ENCODE results near the gene NBR1. TPM values are rescaled to one million over a fixed set of nuclear protein-coding genes. Genes with fewer than 3 reads are reported as not detected.
"Not testable (repeated sequence)": the region's sequence is repeated elsewhere in the genome, so short reads cannot be mapped to it uniquely, and the experiment has no call there.

Gene NBR1
- 57.4 and 96.2 TPM in 2 replicates for total RNA-seq (2014; rRNA removed; shearing (Covaris generic))

GRCh38 chr17:43170766-43171585 lies at the start of gene NBR1:
NBR1 (plus strand) TSS chr17:43171214; CDS start chr17:43175800, 4,586 bp downstream.
- peak; percentile 98 to 99 for DNase-seq (ENCODE audit: low read depth in 1 of 2, low spot score in 2 of 2)

GRCh38 chr17:43125133-43125966 lies 45.7 kb upstream of the NBR1 start, which contains the start of gene BRCA1:
BRCA1 (minus strand) TSS chr17:43125364; CDS start chr17:43124096, 1,268 bp downstream.
- H3K9me3 ChIP-seq (replicated peaks): no peaks in the 10 kb centered on the region
- H3K4me1 ChIP-seq (replicated peaks): peaks cover 7% of the 10 kb centered on the region
- peak within 1 kb of the TSS; percentile 47 for H3K4me3 ChIP-seq
- peak; percentile 98 to 99 for DNase-seq (ENCODE audit: low read depth in 1 of 2, low spot score in 2 of 2)
- no peaks in the 10 kb centered on the region for H3K27me3 ChIP-seq (replicated peaks)
- H3K36me3 ChIP-seq: peaks cover 29% of the 10 kb centered on the region
- peak within 1 kb of the TSS; percentile 76 for H3K27ac ChIP-seq

More at GRCh38 chr17:43170766-43171585, at the start of gene NBR1:
- H3K9me3 ChIP-seq (replicated peaks): no peaks in the 10 kb centered on the region
- peak within 1 kb of the TSS; percentile 78 for H3K27ac ChIP-seq
- H3K36me3 ChIP-seq: peaks cover 9% of the 10 kb centered on the region
- peak within 1 kb of the TSS; percentile 52 for H3K4me3 ChIP-seq
- no peaks in the 10 kb centered on the region for H3K27me3 ChIP-seq (replicated peaks)
- H3K4me1 ChIP-seq (replicated peaks): peaks cover 45% of the 10 kb centered on the region

GRCh38 chr17:43125967-43126910 lies 44.8 kb upstream of the NBR1 start:
- no peaks in the 10 kb centered on the region for H3K27me3 ChIP-seq (replicated peaks)
- H3K4me1 ChIP-seq (replicated peaks): peaks cover 7% of the 10 kb centered on the region
- H3K27ac ChIP-seq: peak overlapping the region; percentile 68
- peaks cover 30% of the 10 kb centered on the region for H3K36me3 ChIP-seq
- no peak for DNase-seq (ENCODE audit: low read depth in 1 of 2, low spot score in 2 of 2)
- peak overlapping the region; percentile 47 for H3K4me3 ChIP-seq
- H3K9me3 ChIP-seq (replicated peaks): no peaks in the 10 kb centered on the region

- Histone ChIP-seq H3K4me1 (replicated peaks) (peaks cover 7% of the 10 kb centered on the region), H3K36me3 (peaks cover 31% of the 10 kb centered on the region), H3K27me3 (replicated peaks) (no peaks in the 10 kb centered on the region), H3K27ac (no peak overlapping the region), H3K4me3 (no peak overlapping the region; the same call in 1 of the 2 replicates), H3K9me3 (replicated peaks) (no peaks in the 10 kb centered on the region)
- no peak for DNase-seq (ENCODE audit: low read depth in 1 of 2, low spot score in 2 of 2)
Observed at GRCh38 chr17:43126911-43127290, 44.1 kb upstream of the NBR1 start.

GRCh38 chr17:43127333-43127876 lies 43.6 kb upstream of the NBR1 start:
- H3K4me3 ChIP-seq; H3K27me3 ChIP-seq (replicated peaks); H3K9me3 ChIP-seq (replicated peaks); DNase-seq (ENCODE audit: low read depth in 1 of 2, low spot score in 2 of 2); H3K27ac ChIP-seq; H3K4me1 ChIP-seq (replicated peaks): not testable (repeated sequence)
- peaks cover 27% of the 10 kb centered on the region for H3K36me3 ChIP-seq

GRCh38 chr17:43129671-43130010 lies 41.4 kb upstream of the NBR1 start:
- no peak overlapping the region for H3K27ac ChIP-seq
- no peak for DNase-seq (ENCODE audit: low read depth in 1 of 2, low spot score in 2 of 2)

GRCh38 chr17:43132117-43132516 lies 38.9 kb upstream of the NBR1 start:
- H3K9me3 ChIP-seq (replicated peaks): no peaks in the 10 kb centered on the region
- no peak overlapping the region for H3K27ac ChIP-seq
- no peak for DNase-seq (ENCODE audit: low read depth in 1 of 2, low spot score in 2 of 2)
- no peaks in the 10 kb centered on the region for H3K4me1 ChIP-seq (replicated peaks)
- H3K4me3 ChIP-seq: no peak overlapping the region
- no peaks in the 10 kb centered on the region for H3K27me3 ChIP-seq (replicated peaks)
- peaks cover 49% of the 10 kb centered on the region for H3K36me3 ChIP-seq

More at GRCh38 chr17:43129671-43130010, 41.4 kb upstream of the NBR1 start:
- Histone ChIP-seq H3K27me3 (replicated peaks) (no peaks in the 10 kb centered on the region), H3K9me3 (replicated peaks) (no peaks in the 10 kb centered on the region), H3K4me1 (replicated peaks) (peaks cover 7% of the 10 kb centered on the region), H3K4me3 (no peak overlapping the region), H3K36me3 (peaks cover 41% of the 10 kb centered on the region)

GRCh38 chr17:43133439-43133838 lies 37.6 kb upstream of the NBR1 start:
- not testable (repeated sequence) for H3K27ac ChIP-seq; H3K4me1 ChIP-seq (replicated peaks); H3K9me3 ChIP-seq (replicated peaks); DNase-seq (ENCODE audit: low read depth in 1 of 2, low spot score in 2 of 2); H3K4me3 ChIP-seq; H3K27me3 ChIP-seq (replicated peaks)
- H3K36me3 ChIP-seq: peaks cover 45% of the 10 kb centered on the region

- Histone ChIP-seq H3K36me3 (peaks cover 39% of the 10 kb centered on the region), H3K27me3 (replicated peaks) (no peaks in the 10 kb centered on the region), H3K4me1 (replicated peaks) (no peaks in the 10 kb centered on the region), H3K9me3 (replicated peaks) (no peaks in the 10 kb centered on the region), H3K4me3 (no peak overlapping the region), H3K27ac (no peak overlapping the region)
- DNase-seq (ENCODE audit: low read depth in 1 of 2, low spot score in 2 of 2): no peak
Observed at GRCh38 chr17:43134774-43135453, 36.1 kb upstream of the NBR1 start.

GRCh38 chr17:43135454-43135819 lies 35.6 kb upstream of the NBR1 start:
- Histone ChIP-seq H3K27me3 (replicated peaks) (no peaks in the 10 kb centered on the region), H3K4me1 (replicated peaks) (no peaks in the 10 kb centered on the region), H3K27ac (no peak overlapping the region), H3K9me3 (replicated peaks) (no peaks in the 10 kb centered on the region), H3K36me3 (peaks cover 36% of the 10 kb centered on the region), H3K4me3 (no peak overlapping the region)
- DNase-seq (ENCODE audit: low read depth in 1 of 2, low spot score in 2 of 2): no peak

- not testable (repeated sequence) for H3K27me3 ChIP-seq (replicated peaks); H3K27ac ChIP-seq; DNase-seq (ENCODE audit: low read depth in 1 of 2, low spot score in 2 of 2); H3K4me3 ChIP-seq; H3K9me3 ChIP-seq (replicated peaks); H3K4me1 ChIP-seq (replicated peaks)
- peaks cover 30% of the 10 kb centered on the region for H3K36me3 ChIP-seq
Observed at GRCh38 chr17:43136574-43136973, 34.4 kb upstream of the NBR1 start.

GRCh38 chr17:43138531-43138930 lies 32.5 kb upstream of the NBR1 start:
- not testable (repeated sequence) for H3K27me3 ChIP-seq (replicated peaks); DNase-seq (ENCODE audit: low read depth in 1 of 2, low spot score in 2 of 2); H3K4me3 ChIP-seq; H3K9me3 ChIP-seq (replicated peaks); H3K27ac ChIP-seq; H3K4me1 ChIP-seq (replicated peaks)
- H3K36me3 ChIP-seq: peaks cover 28% of the 10 kb centered on the region
